ENCODE results near the gene MYO1D.

MYO1D gene

GRCh38 chr17:32445074-32445415 is 431.9 kb downstream of the MYO1D start:
- no peak for DNase-seq

GRCh38 chr17:32444301-32445073 is 432.4 kb downstream of the MYO1D start, which contains the start of gene PSMD11:
PSMD11 (plus strand) TSS chr17:32444510; CDS start chr17:32444524, 14 bp downstream.
- peak; percentile 98 for DNase-seq

DNA sequence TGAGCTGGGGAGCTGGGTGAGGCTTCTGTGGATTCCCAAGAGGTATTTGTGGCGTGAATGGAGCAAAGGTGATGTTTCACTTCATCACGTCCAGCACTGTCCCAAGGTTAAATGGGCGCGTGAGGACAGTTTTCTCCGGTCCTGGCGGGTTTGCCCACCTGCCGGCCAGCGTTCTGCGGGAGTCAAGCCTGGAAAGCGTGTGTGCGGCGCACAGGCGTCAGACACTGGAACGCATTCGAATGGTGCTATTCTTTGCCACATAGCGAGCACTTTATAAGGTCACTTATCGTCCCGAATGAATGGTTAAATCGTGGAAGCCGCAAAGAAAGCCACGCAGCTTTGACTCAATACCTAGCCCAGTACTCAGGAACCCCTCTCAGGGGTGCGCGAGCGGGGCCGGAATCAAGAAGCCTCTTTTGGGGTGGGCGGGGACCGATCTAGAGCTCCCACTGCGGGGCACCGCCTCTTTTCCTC is 433.1 kb downstream of the MYO1D start:
- no peak for DNase-seq

Measured in central memory CD4-positive, alpha-beta T cell (primary cell).